OCI-LY3 (cell line): ENCODE results near the gene ADGRV1.

Experiments used
- H2AFZ ChIP-seq: fragments of 200-600, 300-600 bp; shearing (Covaris generic); 2 replicates; pipeline ENCODE4 v1.6.0; 2014; ENCODE audit warnings: antibody characterized with exemption, low read depth, low read length
- H3K27ac ChIP-seq: fragments of 200-600, 300-600 bp; sonication (generic); 2 replicates; pipeline ENCODE4 v1.5.1; 2014; ENCODE audit warnings: mild to moderate bottlenecking, low read length, moderate library complexity, mixed read lengths
- H3K27me3 ChIP-seq: fragments of 200-600, 300-600 bp; sonication (generic); 2 replicates; pipeline ENCODE4 v1.6.1; 2014; ENCODE audit warnings: low read depth, low read length, mixed read lengths
- H3K36me3 ChIP-seq: fragments of 200-600, 300-600 bp; sonication (generic); replicated peaks from 2 replicates; pipeline ENCODE3; 2014; ENCODE audit warnings: low read depth, low read length, mixed read lengths
- H3K4me1 ChIP-seq: fragments of 300-600, 200-600 bp; sonication (generic); 2 replicates; pipeline ENCODE4 v1.6.1; 2014; ENCODE audit warnings: low read length, mixed read lengths
- H3K4me2 ChIP-seq: fragments of 200-600, 300-600 bp; sonication (generic); 2 replicates; pipeline ENCODE4 v1.6.1; 2014; ENCODE audit warnings: low read length, mixed read lengths
- H3K4me3 ChIP-seq: fragments of 300-600, 200-600 bp; sonication (generic); 2 replicates; pipeline ENCODE4 v1.5.1; 2014; ENCODE audit warnings: antibody characterized with exemption, mild to moderate bottlenecking, low read length, moderate library complexity
- H3K79me2 ChIP-seq: fragments of 300-600, 200-600 bp; shearing (Covaris generic); 2 replicates; pipeline ENCODE4 v1.6.1; 2014; ENCODE audit warnings: mild to moderate bottlenecking, low read length, mixed read lengths
- H3K9ac ChIP-seq: fragments of 300-600, 200-600 bp; shearing (Covaris generic); 2 replicates; pipeline ENCODE4 v1.6.0; 2014; ENCODE audit warnings: mild to moderate bottlenecking, low read length, moderate library complexity
- H3K9me3 ChIP-seq: fragments of 200-600, 300-600 bp; shearing (Covaris generic); 2 replicates; pipeline ENCODE4 v1.6.1; 2014; ENCODE audit warnings: low read length, mixed read lengths; ENCODE audit not compliant: insufficient read depth
- H4K20me1 ChIP-seq: fragments of 200-600, 300-600 bp; sonication (generic); 2 replicates; pipeline ENCODE4 v1.6.1; 2016; ENCODE audit warnings: low read length, mixed read lengths; ENCODE audit not compliant: insufficient read depth
- EZH2phosphoT487 ChIP-seq: fragments of 200-600 bp; shearing (Covaris generic); IDR thresholded peaks from 2 replicates; pipeline ENCODE4 v1.6.1; 2018; ENCODE audit warnings: antibody characterized with exemption, mixed run types, low read depth
- TF ChIP-seq, protein P1 (sequence below): fragments of 200-600, 300-600 bp; sonication (generic); IDR thresholded peaks from 2 replicates; pipeline ENCODE4 v1.5.1; 2014; ENCODE audit warnings: antibody characterized with exemption, low read length, low read depth

ADGRV1 gene

DNA sequence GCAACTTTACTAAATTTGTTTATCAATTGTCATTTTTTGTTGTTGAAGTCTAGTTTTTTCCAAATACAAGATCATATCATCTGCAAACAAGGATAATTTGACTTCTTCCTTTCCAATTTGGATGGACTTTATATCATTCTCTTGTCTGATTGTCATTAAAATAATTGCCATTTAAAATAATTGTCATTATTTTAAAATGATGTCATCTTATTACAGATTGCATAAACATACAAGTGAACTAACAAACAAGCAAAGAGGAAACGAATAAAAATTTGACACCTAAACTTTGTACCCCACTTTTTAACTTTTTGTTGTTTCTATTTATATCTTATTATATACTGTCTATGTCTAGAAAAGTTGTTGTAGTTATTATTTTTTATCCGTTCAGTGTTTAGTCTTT is 275.2 kb downstream of the ADGRV1 start:
- no peak for TF ChIP-seq EZH2phosphoT487
- TF ChIP-seq, protein P1, sequence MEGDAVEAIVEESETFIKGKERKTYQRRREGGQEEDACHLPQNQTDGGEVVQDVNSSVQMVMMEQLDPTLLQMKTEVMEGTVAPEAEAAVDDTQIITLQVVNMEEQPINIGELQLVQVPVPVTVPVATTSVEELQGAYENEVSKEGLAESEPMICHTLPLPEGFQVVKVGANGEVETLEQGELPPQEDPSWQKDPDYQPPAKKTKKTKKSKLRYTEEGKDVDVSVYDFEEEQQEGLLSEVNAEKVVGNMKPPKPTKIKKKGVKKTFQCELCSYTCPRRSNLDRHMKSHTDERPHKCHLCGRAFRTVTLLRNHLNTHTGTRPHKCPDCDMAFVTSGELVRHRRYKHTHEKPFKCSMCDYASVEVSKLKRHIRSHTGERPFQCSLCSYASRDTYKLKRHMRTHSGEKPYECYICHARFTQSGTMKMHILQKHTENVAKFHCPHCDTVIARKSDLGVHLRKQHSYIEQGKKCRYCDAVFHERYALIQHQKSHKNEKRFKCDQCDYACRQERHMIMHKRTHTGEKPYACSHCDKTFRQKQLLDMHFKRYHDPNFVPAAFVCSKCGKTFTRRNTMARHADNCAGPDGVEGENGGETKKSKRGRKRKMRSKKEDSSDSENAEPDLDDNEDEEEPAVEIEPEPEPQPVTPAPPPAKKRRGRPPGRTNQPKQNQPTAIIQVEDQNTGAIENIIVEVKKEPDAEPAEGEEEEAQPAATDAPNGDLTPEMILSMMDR: no peak
- Histone ChIP-seq H4K20me1 (no peaks in the 10 kb centered on the region), H2AFZ (no peak overlapping the region), H3K9ac (no peak overlapping the region), H3K36me3 (no peaks in the 10 kb centered on the region), H3K9me3 (no peaks in the 10 kb centered on the region), H3K4me1 (no peaks in the 10 kb centered on the region), H3K4me3 (no peak overlapping the region), H3K27me3 (no peaks in the 10 kb centered on the region), H3K27ac (no peak overlapping the region), H3K4me2 (no peak overlapping the region), H3K79me2 (no peaks in the 10 kb centered on the region)

DNA sequence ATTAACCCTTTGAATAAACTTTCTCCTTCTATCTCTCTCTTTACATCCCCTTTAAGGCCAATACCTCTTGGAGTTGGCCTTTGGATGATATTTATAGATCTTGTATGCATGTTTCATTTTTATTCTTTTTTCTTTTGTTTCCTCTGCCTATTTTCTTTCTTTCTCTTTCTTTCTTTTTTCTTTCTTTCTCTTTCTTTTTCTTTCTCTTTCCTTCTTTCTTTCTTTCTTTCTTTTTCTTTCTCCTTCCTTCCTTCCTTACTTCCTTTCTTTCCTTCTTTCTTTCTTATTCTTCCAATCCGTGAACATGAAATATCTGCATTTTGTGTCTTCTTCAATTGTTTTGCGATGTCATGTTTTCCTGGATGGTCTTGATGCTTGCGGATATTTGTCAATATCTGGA is 276.1 kb downstream of the ADGRV1 start:
- Histone ChIP-seq H4K20me1 (no peaks in the 10 kb centered on the region), H3K27ac (no peak overlapping the region), H3K4me1 (no peaks in the 10 kb centered on the region), H3K27me3 (no peaks in the 10 kb centered on the region), H3K36me3 (no peaks in the 10 kb centered on the region), H3K4me2 (no peak overlapping the region), H2AFZ (no peak overlapping the region), H3K9ac (no peak overlapping the region), H3K79me2 (no peaks in the 10 kb centered on the region), H3K9me3 (no peaks in the 10 kb centered on the region), H3K4me3 (no peak overlapping the region)
- TF ChIP-seq, protein P1: no peak
- TF ChIP-seq EZH2phosphoT487: no peak

DNA sequence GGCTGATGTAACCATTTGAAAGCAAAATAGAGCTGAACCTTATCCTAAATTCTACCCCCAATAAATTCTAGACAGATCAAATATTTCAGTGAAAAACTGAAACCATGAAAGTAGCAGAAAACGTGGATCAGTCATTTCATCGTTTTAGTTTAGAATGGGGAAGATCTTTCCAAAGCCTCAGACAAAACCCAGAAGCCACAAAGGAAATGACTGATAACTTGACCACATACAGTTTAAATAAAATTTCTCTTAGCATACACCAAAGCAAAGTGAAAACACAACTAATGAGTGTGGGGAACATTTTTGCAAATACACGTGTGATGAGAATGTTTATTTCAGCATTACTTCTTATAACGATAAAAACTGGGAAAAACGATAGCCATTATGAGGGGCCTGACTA is 284.8 kb downstream of the ADGRV1 start:
- H3K4me3 ChIP-seq: no peak overlapping the region
- peak overlapping the region; percentile 20 for H3K4me2 ChIP-seq
- no peaks in the 10 kb centered on the region for H3K9me3 ChIP-seq
- TF ChIP-seq, protein P1: no peak
- TF ChIP-seq EZH2phosphoT487: no peak
- no peak overlapping the region for H2AFZ ChIP-seq
- H3K79me2 ChIP-seq: no peaks in the 10 kb centered on the region
- no peak overlapping the region for H3K9ac ChIP-seq
- no peak overlapping the region for H3K27ac ChIP-seq
- no peaks in the 10 kb centered on the region for H3K27me3 ChIP-seq
- H3K4me1 ChIP-seq: peaks cover 16% of the 10 kb centered on the region
- no peaks in the 10 kb centered on the region for H3K36me3 ChIP-seq
- H4K20me1 ChIP-seq: no peaks in the 10 kb centered on the region

DNA sequence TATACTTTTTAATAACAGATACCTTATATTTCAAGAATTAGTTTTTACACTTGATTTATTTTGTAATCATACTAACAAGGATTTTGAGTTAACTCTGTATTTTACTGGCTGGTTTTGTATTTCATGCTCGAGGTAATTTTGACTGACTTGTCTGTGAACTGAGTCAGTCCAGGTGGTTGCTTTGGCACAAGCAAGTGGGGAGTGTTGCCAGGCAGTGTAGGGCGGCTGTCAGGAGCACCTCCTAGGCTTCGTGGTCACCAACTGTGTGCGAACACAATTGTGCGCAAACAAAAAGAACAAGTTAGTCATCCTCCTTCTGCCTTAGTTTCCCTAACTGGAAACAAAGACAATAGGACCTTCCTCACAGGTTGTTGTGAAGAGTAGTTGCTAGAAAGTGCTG is 286.3 kb downstream of the ADGRV1 start:
- Histone ChIP-seq H3K4me2 (no peak overlapping the region), H3K9me3 (no peaks in the 10 kb centered on the region), H3K4me1 (peaks cover 15% of the 10 kb centered on the region), H2AFZ (no peak overlapping the region), H3K27ac (no peak overlapping the region), H4K20me1 (no peaks in the 10 kb centered on the region), H3K79me2 (no peaks in the 10 kb centered on the region), H3K36me3 (no peaks in the 10 kb centered on the region), H3K9ac (no peak overlapping the region), H3K4me3 (no peak overlapping the region), H3K27me3 (no peaks in the 10 kb centered on the region)
- TF ChIP-seq, protein P1: no peak
- no peak for TF ChIP-seq EZH2phosphoT487
